ENCODE measurements around the gene SERAC1.

DNA sequence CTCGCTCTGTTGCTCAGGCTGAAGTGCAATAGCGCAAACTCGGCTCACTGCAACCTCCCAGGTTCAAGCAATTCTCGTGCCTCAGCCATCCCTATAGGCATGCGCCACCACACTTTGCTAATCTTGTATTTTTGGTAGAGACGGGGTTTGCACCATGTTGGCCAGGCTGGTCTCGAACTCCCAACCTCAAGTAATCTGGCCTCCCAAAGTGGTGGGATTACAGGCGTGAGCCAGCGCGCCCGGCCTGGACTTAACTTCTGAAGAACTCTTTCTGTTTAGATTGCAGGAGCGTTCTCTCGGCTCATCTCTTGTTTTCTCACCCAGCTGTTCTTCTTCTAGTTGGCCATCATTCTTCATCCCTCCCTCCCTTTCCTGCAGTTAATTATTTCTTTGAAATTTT, 30.4 kb upstream of the SERAC1 start:
- TF ChIP-seq, protein P1, sequence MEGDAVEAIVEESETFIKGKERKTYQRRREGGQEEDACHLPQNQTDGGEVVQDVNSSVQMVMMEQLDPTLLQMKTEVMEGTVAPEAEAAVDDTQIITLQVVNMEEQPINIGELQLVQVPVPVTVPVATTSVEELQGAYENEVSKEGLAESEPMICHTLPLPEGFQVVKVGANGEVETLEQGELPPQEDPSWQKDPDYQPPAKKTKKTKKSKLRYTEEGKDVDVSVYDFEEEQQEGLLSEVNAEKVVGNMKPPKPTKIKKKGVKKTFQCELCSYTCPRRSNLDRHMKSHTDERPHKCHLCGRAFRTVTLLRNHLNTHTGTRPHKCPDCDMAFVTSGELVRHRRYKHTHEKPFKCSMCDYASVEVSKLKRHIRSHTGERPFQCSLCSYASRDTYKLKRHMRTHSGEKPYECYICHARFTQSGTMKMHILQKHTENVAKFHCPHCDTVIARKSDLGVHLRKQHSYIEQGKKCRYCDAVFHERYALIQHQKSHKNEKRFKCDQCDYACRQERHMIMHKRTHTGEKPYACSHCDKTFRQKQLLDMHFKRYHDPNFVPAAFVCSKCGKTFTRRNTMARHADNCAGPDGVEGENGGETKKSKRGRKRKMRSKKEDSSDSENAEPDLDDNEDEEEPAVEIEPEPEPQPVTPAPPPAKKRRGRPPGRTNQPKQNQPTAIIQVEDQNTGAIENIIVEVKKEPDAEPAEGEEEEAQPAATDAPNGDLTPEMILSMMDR (optimal IDR thresholded peaks at IDR 0.05 in 1 of 3, IDR thresholded peaks at IDR 0.05 in 1 of 3, conservative IDR thresholded peaks at IDR 0.05 in 1 of 3; ENCODE audit: extremely low read depth in 1 of 3, insufficient read depth in 2 of 3, low read length in 3 of 3): no peak
- TF ChIP-seq EZH2 (IDR thresholded peaks at IDR 0.05; ENCODE audit: low read length): no peak
